HG02571 (cell line): Measurements from ENCODE around the gene OR6B3.

Source experiments
- ATAC-seq: cut with Tn5 transposase; IDR thresholded peaks from one replicate; pipeline ENCODE4 v1.9.1; 2021; ENCODE audit warnings: mild to moderate bottlenecking, moderate library complexity; ENCODE audit not compliant: unreplicated experiment

The OR6B3 gene

GRCh38 chr2:240053173-240054155 is at the start of gene OR6B3:
Gene OR6B3, minus strand, starts transcription at chr2:240053521.
- ATAC-seq: no peak

DNA sequence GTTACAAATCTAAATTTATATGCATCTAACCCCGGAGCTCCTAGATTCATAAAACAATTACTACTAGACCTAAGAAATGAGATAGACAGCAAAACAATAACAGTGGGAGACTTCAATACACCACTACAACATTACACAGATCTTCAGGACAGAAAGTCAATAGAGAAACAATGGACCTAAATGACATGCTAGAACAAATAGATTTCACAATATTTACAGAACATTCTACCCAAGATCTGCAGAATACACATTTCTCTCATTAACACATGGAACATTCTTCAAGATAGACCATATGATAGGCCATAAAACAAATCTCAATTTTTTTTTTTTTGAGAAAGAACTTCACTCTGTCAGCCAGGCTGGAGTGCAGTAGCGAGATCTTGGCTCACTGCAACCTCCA is 45.0 kb upstream of the OR6B3 start:
- ATAC-seq: no peak

- ATAC-seq: no peak
These were observed 42.5 kb upstream of the OR6B3 start for GRCh38 chr2:240095556-240096523.

DNA sequence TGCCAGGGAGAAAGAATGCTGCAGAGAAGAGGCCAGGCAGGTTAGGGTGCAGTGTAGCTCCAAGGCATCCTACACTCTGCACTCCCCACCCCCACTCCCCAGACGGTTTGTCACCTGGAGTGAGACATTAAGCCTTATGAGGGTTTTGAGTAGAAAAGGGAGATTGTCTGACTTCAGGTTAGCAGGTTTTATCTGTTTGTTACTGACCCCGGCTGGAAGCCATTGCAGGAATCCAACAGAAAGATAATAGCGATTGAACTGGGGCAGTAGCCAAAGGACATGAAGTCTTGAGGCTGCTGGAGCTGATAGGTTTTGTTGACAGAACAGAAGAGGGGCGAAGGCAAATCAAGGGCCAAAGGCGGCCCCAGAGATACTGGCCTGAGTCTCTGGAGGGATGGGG is 36.0 kb upstream of the OR6B3 start:
- ATAC-seq: no peak

- no peak for ATAC-seq
These were observed 33.2 kb upstream of the OR6B3 start for GRCh38 chr2:240086563-240086962.

- ATAC-seq: no peak
These were observed 25.3 kb upstream of the OR6B3 start for GRCh38 chr2:240078631-240079030.

DNA sequence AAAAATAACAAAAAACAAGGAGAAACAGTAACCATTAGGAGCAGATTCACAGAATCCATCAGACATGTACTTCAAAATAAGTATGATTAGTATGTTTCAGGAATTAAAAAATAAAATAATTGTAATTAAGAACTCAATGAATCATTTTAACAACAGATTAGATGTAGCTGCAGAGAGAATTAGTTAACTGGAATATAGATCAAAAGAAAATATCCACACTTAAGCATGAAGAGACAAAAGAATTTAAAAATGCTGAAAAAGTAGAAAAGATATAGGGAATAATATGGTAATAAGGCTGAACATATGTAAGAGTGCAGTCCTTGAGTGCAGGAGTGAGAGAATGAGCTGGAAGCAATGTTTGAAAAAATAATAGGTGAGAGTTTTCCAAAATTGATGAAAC is 24.1 kb upstream of the OR6B3 start:
- ATAC-seq: no peak

DNA sequence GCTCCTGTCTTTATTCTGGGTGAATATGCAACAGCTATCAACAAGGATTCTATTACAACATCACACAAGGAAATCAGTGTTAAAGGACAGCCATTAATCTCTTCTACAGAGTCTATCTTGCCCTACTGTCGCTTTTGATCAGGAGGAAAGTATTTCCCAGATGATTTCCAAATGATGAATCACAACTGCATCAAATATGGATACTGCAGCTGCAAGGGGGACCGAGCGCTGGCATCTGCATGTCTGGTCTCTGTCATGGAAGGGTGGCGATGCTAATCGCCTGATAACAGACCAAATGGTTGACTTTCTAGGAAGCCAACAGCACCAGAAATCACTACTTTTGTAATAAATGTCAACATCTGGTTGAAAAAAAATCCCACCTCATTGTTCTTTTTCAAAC is 21.2 kb upstream of the OR6B3 start:
- ATAC-seq: no peak

GRCh38 chr2:240070907-240071306 is 17.6 kb upstream of the OR6B3 start:
- ATAC-seq: no peak

- no peak for ATAC-seq
These were observed 16.5 kb upstream of the OR6B3 start for GRCh38 chr2:240069829-240070228.

DNA sequence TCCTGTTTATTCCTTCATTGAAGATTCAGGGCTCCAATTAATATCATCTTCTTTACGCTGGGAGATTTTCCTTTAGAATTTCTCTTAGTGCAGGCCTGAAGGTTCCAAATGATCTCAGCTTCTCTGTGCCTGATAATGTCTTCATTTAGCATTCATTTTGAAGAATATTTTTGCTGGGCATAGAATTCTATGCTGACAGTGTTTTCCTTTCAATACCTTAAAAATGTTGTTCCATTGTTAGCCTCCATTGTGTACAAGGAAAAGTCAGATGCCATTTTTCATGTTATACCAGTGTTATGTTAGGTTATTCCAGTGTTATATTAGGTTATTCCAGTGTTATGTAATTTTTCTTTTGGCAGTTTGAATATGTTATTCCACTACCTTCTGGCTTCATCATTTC is 14.9 kb upstream of the OR6B3 start:
- ATAC-seq: no peak

DNA sequence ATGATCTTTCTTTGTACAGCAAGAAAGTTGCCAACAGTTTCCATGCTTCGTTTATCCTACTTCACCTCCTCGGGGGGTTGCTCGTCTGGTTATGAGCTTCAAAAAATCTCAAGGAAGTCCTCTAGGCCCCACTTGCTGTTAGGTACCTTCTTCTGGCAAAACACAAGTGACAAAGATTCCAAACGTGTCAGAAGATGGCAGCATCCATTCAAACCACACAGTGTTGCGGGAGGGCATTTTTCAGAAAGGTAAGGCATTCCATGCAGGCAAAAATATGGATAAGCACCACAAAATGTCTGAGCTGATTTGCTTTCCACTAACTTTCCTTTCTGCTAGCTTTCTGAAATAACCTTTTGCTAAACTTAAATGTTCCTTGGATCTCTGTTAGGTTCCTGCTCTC is 13.2 kb upstream of the OR6B3 start:
- no peak for ATAC-seq

DNA sequence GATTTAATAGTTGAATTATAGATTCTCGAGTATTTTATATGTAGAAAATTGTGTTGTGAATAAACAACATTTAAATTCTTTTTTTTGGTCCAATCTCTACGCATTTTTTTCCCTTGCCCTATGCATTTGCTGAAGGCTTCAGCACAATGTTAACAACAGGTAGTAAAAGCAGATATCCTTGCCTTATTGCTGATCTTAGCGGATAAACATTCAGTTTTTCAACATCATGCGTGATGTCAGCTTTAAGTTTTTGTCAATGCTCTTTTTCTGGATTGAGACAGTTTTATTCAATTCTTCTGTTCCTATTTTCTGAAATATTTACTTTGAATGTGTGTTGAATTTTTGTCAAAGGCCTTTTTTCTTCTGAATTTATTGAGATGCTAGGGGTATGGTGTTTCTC is 11.6 kb upstream of the OR6B3 start:
- ATAC-seq: no peak

- no peak for ATAC-seq
These were observed 7.8 kb upstream of the OR6B3 start for GRCh38 chr2:240060977-240061591.

DNA sequence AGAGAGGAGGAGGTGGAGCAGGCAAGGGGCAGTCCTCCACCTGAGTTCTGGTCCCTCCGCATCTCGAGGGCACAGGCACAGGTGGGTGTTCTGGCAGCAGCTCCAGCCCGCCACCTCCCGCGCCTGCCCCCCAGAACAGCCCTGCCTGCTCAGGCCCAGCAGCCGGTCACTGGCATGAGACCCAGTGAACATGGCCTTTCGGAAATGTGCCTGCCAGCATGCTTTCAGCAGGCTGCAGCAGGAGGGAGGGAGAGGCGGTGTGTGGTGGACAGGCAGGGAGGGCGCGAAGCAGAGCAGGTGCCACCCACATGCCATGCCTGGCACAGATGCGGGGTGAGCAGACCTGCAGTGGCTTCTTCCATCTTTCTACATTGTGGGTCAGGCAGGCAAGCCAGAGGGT is 3.4 kb upstream of the OR6B3 start:
- no peak for ATAC-seq

- ATAC-seq: no peak
These were observed 2.0 kb upstream of the OR6B3 start for GRCh38 chr2:240055177-240055917.

- ATAC-seq: no peak
These were observed 797 bp downstream of the OR6B3 start for GRCh38 chr2:240052524-240052923.

GRCh38 chr2:240051697-240052096 is 1.6 kb downstream of the OR6B3 start:
- ATAC-seq: no peak

DNA sequence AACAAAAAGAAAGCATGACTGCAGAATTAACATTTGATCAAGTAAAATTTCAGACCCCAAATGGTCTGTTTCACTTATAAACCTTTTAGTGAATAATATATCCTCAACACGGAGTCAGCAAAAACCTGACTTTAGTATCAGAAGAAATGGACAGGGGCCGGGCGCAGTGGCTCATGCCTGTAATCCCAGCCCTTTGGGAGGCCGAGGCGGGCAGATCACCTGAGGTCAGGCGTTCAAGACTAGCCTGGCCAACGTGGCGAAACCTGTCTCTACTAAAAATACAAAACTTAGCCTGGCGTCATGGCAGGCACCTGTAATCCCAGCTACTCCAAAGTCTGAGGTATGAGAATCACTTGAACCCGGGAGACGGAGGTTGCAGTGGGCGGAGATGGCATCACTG is 3.0 kb downstream of the OR6B3 start:
- no peak for ATAC-seq

- ATAC-seq: no peak
These were observed 5.1 kb downstream of the OR6B3 start for GRCh38 chr2:240048237-240048636.
